Stimulated activated CD8-positive, alpha-beta memory T cell treated with anti-CD3 and anti-CD28 coated beads, Interleukin-12 subunit alpha, Interleukin-12 subunit beta, amount 100 ng/mL, for 1 hour (primary cell): ENCODE results near the gene SCFD2.
"Not testable (repeated sequence)": the region's sequence is repeated elsewhere in the genome, so short reads cannot be mapped to it uniquely, and the experiment has no call there.

Source experiments
- DNase-seq: peaks from one replicate; pipeline ENCODE4 v3.0.0-alpha.2; 2020; ENCODE audit warnings: low read depth

SCFD2 gene

DNA sequence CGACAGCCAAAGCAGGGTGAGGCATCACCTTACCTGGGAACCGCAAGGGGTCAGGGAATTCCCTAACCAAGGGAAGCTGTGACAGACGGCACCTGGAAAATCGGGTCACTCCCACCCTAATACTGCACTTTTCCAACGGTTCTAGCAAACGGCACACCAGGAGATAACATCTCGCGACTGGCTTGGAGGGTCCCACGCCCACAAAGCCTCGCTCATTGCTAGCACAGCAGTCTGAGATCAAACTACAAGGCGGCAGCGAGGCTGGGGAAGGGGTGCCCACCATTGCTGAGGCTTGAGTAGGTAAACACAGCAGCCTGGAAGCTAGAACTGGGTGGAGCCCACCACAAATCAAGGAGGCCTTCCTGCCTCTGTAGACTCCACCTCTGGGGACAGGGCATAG, 25.7 kb downstream of the SCFD2 start:
- DNase-seq, result not testable (repeated sequence)

GRCh38 chr4:53334916-53335315, 30.9 kb downstream of the SCFD2 start:
- DNase-seq, result not testable (repeated sequence)

GRCh38 chr4:53326535-53326934, 39.3 kb downstream of the SCFD2 start:
- no peak for DNase-seq

DNA sequence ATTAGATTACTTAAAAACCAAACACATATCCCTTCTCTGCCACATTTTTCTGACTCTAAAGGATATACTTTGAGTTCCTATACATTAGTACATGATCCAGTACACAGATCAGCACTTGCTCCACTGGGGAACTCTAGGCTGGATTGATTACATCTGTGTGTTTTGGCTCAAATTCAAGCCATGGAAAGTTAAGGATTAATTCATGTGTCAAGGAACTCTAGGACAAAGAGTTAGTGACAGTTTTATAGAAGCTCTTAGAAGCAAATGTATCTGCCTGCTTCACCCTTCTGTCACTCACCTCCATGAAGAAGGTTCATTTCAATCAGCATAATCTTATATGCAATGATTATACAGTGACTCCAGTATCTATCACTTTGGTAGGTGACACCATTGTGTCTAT, 43.2 kb downstream of the SCFD2 start:
- DNase-seq, result no peak

- no peak for DNase-seq
Observed at GRCh38 chr4:53321984-53322289, 43.9 kb downstream of the SCFD2 start.

DNA sequence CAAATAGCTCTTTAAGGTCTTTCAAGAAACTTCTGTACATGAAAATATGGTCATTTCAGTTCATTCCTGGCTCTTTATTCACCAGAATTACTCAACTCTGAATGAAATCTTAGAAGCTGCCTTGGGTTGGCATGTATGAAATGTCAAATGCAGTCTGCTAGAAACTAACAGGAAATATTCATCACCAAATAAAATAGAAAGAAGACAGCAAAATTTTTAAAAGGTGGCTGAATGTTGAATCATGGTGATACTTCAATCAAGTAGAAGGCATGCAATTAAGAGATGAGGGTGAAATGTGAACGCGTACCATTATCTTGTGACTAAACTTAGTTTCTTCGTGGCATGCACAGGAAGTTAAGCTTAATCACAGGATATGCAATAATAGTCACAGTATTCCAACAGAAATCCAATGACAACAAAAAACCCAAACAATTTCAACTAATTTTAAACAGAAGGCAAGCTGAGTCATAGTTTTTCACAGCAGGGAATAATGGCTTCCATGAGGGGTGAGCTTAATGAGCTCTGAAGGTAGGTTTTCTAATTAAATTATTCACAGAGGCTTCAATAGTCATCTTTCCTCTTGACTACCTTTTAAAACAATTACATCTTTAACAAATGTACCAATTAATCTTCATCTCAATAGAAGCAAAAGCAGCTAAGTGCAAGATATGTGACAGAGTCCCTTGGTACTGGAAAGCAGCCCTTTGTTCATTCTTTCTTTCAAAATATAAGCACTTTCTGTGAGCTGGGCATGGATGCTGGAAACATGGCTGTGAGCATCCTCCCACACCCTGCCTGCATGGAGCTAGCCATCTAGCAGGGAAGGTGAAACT, 44.5 kb downstream of the SCFD2 start:
- DNase-seq, result no peak

DNA sequence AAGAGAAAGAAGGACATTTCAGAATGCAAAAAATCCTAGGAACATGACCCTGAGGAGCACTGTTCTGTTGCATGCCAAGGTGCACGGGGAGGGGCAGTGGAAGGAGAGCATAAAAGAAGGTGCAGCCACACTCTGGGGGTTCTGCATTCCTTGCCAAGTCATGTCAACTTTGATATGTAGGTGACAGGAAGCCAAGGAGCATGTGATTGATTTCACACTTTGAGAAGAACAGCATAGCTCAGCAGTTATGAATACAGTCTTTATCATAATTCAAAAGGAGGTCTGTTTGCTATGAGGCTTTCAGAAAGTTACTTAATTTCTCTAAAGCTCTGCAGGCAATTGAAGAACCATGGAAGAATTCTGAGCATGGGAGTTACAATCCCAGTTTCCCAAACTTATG, 50.6 kb downstream of the SCFD2 start:
- no peak for DNase-seq

DNA sequence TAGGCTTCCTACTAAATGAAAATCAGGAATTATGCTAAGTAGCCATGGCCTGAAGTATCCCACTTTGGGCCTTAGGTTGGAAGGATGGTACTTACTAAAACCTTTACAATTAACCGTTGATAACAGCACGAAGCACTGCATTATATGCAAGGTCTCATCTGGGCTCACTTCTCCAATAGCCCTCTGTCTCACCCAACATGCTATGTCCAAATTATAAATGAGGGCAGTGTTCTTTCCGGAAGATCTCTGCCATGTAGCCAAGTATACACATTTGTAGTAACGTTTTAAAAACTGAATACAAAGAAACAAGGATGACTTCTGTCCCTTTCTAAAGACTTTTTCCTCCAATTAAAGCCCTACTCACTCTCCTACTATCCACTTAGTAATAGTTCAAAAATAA, 51.6 kb downstream of the SCFD2 start:
- no peak for DNase-seq

- DNase-seq, result no peak
Observed at GRCh38 chr4:53313510-53313909, 52.4 kb downstream of the SCFD2 start.

DNA sequence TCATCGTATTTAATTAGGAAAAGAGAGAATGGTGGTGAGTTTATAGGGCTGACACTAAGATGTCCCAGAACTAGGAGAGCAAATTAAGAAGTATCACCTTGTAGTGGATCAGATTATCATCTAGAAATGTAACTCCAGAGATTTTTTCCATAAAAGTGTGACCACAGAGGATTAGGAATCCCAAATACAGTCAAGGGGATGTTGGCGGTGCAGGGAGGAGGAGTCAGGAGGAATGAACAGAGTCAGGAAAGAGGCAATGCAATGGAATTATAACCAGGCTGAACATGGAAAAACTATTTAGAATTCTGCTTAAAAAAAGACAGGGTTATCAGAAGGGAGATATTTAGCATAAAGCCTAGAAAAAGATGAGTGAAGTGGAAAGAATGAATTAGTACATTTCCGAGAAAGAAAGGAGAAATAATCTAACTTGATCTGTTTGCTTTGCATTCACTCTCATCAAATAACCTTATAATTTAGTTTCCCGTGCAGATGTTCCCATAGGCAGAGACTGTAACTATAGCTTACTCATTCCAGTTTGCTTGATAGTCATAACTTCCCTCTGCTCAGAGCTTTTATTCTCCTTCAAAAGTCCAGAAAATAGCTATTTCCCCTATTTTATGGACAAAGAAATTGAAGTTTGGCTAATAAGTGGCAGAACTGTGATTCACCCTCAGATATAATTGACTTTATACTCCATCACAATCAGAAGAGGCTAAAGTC, 56.4 kb downstream of the SCFD2 start:
- no peak for DNase-seq

DNA sequence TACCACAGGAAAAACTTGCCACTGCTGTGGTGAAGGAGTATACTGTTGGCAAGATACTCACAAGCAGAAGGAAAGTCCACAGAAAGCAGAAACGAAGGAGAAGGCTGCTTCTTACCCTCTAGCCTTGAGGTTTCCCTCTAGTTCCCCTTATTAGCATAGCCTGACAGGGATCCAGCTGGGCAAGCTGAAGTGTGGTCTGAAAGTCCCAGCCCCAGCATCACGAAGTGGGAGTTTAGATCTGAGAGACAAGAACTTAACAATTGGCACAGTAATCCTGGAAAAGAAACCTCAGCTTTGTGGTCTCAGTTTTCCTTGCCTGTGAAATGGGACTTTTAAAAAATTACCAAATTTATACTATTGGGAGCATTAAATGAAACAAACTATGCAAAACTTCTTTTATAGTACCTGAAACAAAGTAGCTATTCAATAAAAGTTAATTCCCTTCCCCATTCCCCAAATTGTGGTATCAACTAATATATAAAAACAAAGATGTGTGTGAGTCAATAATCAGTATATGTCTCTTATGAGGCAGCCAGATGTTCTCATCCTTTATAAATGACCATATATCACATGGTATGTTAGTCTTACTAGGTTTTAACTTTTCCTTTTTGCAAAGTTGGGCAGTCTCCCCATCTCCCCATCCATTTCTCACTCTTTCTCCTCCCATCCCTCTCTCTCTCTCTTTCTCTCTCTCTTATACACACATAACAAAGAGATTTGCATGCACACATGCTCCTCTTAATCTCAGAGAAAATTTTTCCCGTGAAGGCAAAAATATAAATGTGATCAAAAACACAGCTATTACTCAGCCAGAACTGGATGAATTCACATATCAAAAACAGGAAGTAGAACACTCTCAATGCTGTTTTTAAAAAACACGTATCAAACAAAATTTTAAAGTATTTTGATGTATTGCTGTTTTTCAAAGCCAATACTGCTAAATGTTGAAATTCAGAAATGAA, 57.8 kb downstream of the SCFD2 start:
- DNase-seq, result no peak

GRCh38 chr4:53307210-53307609, 58.7 kb downstream of the SCFD2 start:
- DNase-seq, result no peak

DNA sequence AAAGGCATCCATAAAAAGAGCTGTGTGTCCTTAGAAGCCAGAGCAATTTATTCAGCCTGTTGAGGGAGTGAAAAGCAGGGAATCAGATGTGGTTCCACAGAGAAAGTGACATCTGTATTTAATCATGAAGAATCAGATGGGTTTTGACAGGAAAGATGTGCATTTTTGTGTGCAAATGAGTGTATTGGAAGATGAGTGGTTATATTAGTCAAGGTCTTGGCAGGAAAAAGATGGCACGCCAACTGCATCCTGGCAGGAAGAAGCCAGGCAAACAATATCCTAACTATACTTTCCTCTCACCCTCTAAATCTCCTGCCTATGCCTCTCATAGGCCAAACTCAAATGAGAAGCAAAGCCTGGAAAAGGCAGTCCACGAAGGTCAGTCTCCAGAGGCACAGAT, 59.1 kb downstream of the SCFD2 start:
- DNase-seq, result no peak

- not testable (repeated sequence) for DNase-seq
Observed at GRCh38 chr4:53292209-53292608, 73.7 kb downstream of the SCFD2 start.

- no peak for DNase-seq
Observed at GRCh38 chr4:53281438-53281837, 84.4 kb downstream of the SCFD2 start.

- DNase-seq, result no peak
Observed at GRCh38 chr4:53280846-53281245, 85.0 kb downstream of the SCFD2 start.

DNA sequence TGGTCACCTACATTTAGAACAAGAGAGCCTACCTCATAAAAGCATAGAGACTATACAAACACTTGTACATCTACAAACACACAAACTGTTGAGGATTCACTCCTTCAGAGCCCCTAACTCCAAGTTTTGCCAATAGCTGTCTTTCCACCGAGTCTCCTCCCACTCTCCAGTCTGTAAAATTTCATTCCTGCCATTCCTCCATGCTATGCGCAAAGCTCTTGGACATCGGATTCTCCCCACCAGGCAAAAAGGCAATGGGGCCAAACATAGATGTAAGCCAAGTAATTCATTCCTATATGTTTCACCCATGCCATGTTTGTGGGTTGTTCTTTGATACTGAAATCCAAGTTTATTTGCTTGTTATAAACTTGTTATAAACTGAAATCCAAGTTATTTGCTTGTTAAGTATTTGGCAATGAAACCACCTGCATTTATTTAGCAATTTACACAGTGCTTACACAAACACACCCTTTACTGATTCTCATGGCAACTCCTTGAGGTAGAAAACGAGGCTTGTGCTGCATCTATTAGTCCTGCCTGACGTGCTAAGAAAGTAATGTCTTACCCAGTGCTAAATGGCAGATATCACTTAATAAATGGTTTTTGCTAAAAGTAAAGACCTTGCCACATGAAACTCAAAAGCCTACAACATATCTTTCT, 91.1 kb downstream of the SCFD2 start:
- no peak for DNase-seq

GRCh38 chr4:53273726-53274125, 92.1 kb downstream of the SCFD2 start:
- DNase-seq, result no peak

GRCh38 chr4:53267026-53267425, 98.8 kb downstream of the SCFD2 start:
- DNase-seq, result no peak

- DNase-seq, result not testable (repeated sequence)
Observed at GRCh38 chr4:53255986-53256385, 109.9 kb downstream of the SCFD2 start.

GRCh38 chr4:53240573-53240972, 125.3 kb downstream of the SCFD2 start:
- no peak for DNase-seq

GRCh38 chr4:53238352-53238751, 127.5 kb downstream of the SCFD2 start:
- DNase-seq, result not testable (repeated sequence)
